OCI-M2 (cell line): ENCODE data around the gene PPP1R37.
A peak's percentile ranks its signal among the peaks of the same experiment; 100 is the strongest.

Source experiments
- DNase-seq: peaks from one replicate; lab custom pipeline; 2025; ENCODE audit not compliant: unreplicated experiment; lab: John Stamatoyannopoulos, UW

Gene PPP1R37

GRCh38 chr19:45070861-45071544, 22.0 kb upstream of the PPP1R37 start:
- no peak for DNase-seq

- no peak for DNase-seq
Observed at GRCh38 chr19:45071545-45071938, 21.4 kb upstream of the PPP1R37 start.

GRCh38 chr19:45071969-45072790, 20.8 kb upstream of the PPP1R37 start:
- no peak for DNase-seq

GRCh38 chr19:45074744-45075300, 18.2 kb upstream of the PPP1R37 start:
- no peak for DNase-seq

GRCh38 chr19:45075301-45076028, 17.5 kb upstream of the PPP1R37 start:
- DNase-seq: no peak

- no peak for DNase-seq
Observed at GRCh38 chr19:45076029-45076850, 16.7 kb upstream of the PPP1R37 start, which contains the start of gene ZNF296. Gene ZNF296, minus strand, starts transcription at chr19:45076478. Its CDS starts 105 bp downstream, at chr19:45076373.

- no peak for DNase-seq
Observed at GRCh38 chr19:45076851-45077730, 15.9 kb upstream of the PPP1R37 start.

GRCh38 chr19:45078390-45079062, 14.5 kb upstream of the PPP1R37 start:
- no peak for DNase-seq

GRCh38 chr19:45079063-45079910, 13.7 kb upstream of the PPP1R37 start, which contains the start of gene GEMIN7:
Gene GEMIN7, plus strand, starts transcription at chr19:45079260. Its CDS starts 10,855 bp downstream, at chr19:45090115.
- DNase-seq: peak; percentile 24

- no peak for DNase-seq
Observed at GRCh38 chr19:45079911-45080370, 13.0 kb upstream of the PPP1R37 start.

- DNase-seq: no peak
Observed at GRCh38 chr19:45082170-45082569, 10.8 kb upstream of the PPP1R37 start.

- DNase-seq: no peak
Observed at GRCh38 chr19:45086480-45086879, 6.5 kb upstream of the PPP1R37 start.

- DNase-seq: no peak
Observed at GRCh38 chr19:45087531-45087930, 5.4 kb upstream of the PPP1R37 start.

- DNase-seq: no peak
Observed at GRCh38 chr19:45090034-45090433, 2.9 kb upstream of the PPP1R37 start.

- DNase-seq: no peak
Observed at GRCh38 chr19:45090606-45091005, 2.4 kb upstream of the PPP1R37 start.

GRCh38 chr19:45091031-45091923, 1.7 kb upstream of the PPP1R37 start:
- DNase-seq: peak; percentile 81

GRCh38 chr19:45094137-45094536, 1.2 kb downstream of the PPP1R37 start:
- no peak for DNase-seq
